A673 (cell line): Measurements from ENCODE around the gene SEC11C. TPM values are rescaled to one million over a fixed set of nuclear protein-coding genes. Genes with fewer than 3 reads are reported as not detected.
A peak's percentile ranks its signal among the peaks of the same experiment; 100 is the strongest.

Experiments used
- BruUV-seq: library from RNA; stranded (reverse); fragments of 400-500 nt; replicated peaks from 2 replicates; lab custom pipeline; 2021; lab: Mats Ljungman, UMichigan
- CTCF ChIA-PET: fragments of 300-600 bp; sonication (Branson Sonifier 250); formaldehyde crosslinking; loops from one replicate; lab custom pipeline; 2022; ENCODE audit warnings: antibody characterized with exemption; lab: Charles Lee
- POLR2A ChIA-PET: fragments of 300-600 bp; sonication (Branson Sonifier 250); formaldehyde crosslinking; loops from one replicate; lab custom pipeline; 2022; ENCODE audit warnings: antibody characterized with exemption; ENCODE audit not compliant: low non-redundant PET; lab: Charles Lee
- DNase-seq: peaks from one replicate; pipeline ENCODE4 v3.0.0-alpha.2; 2015; ENCODE audit warnings: low spot score
- H3K27ac ChIP-seq: fragments of 200-600 bp; sonication (generic); 2 replicates; pipeline ENCODE4 v1.5.1; 2016; ENCODE audit warnings: mixed run types, low read depth, mild to moderate bottlenecking, mixed read lengths, antibody characterized with exemption, low read length; ENCODE audit not compliant: poor library complexity, severe bottlenecking
- H3K27me3 ChIP-seq: fragments of 200-600 bp; sonication (generic); replicated peaks from 2 replicates; pipeline ENCODE4 v1.6.1; 2017; ENCODE audit warnings: mixed run types, low read depth, mild to moderate bottlenecking, mixed read lengths, antibody characterized with exemption, low read length; ENCODE audit not compliant: insufficient read depth, poor library complexity
- H3K36me3 ChIP-seq: fragments of 200-600 bp; sonication (generic); 2 replicates; pipeline ENCODE4 v1.6.1; 2016; ENCODE audit warnings: mixed run types, mild to moderate bottlenecking, mixed read lengths, antibody characterized with exemption, low read length; ENCODE audit not compliant: insufficient read depth, poor library complexity, severe bottlenecking
- H3K4me1 ChIP-seq: fragments of 200-600 bp; sonication (generic); 2 replicates; pipeline ENCODE4 v1.6.1; 2017; ENCODE audit warnings: mixed run types, mild to moderate bottlenecking, mixed read lengths, antibody characterized with exemption, low read length; ENCODE audit not compliant: insufficient read depth, poor library complexity, severe bottlenecking
- H3K4me3 ChIP-seq: fragments of 200-600 bp; sonication (generic); 2 replicates; pipeline ENCODE4 v1.5.1; 2016; ENCODE audit warnings: low read depth, mixed run types, mild to moderate bottlenecking, mixed read lengths, low read length; ENCODE audit not compliant: poor library complexity, severe bottlenecking
- H3K9me3 ChIP-seq: fragments of 200-600 bp; sonication (generic); 2 replicates; pipeline ENCODE4 v1.6.1; 2016; ENCODE audit warnings: mixed run types, low read depth, mild to moderate bottlenecking, mixed read lengths, antibody characterized with exemption, low read length; ENCODE audit not compliant: poor library complexity, severe bottlenecking
- EZH2 ChIP-seq: fragments of 200-600 bp; sonication (generic); IDR thresholded peaks from 2 replicates; pipeline ENCODE4 v1.6.1; 2017; ENCODE audit warnings: borderline replicate concordance, low read depth, mild to moderate bottlenecking, mixed read lengths, antibody characterized with exemption, low read length; ENCODE audit not compliant: poor library complexity, severe bottlenecking
- intact Hi-C: fragments of 100-400 bp; cut with micrococcal nuclease; formaldehyde crosslinking; loops from one replicate; pipeline ENCODE4 v1.10.0; 2022; ENCODE audit not compliant: unreplicated experiment
- total RNA-seq: library from RNA; stranded (reverse); gene quantifications from 2 replicates; pipeline ENCODE4 v1.2.3, GENCODE V29; 2021
- TF ChIP-seq, protein P1 (sequence below): fragments of 300-800, 200-600 bp; sonication (generic); conservative IDR thresholded peaks from 2 replicates; pipeline ENCODE4 v1.5.1; 2017; ENCODE audit warnings: low read depth, mild to moderate bottlenecking, antibody characterized with exemption, low read length, moderate library complexity, mixed read lengths

Gene SEC11C
- total RNA-seq, 1 experiment from 2014 or later = 355 TPM

DNA sequence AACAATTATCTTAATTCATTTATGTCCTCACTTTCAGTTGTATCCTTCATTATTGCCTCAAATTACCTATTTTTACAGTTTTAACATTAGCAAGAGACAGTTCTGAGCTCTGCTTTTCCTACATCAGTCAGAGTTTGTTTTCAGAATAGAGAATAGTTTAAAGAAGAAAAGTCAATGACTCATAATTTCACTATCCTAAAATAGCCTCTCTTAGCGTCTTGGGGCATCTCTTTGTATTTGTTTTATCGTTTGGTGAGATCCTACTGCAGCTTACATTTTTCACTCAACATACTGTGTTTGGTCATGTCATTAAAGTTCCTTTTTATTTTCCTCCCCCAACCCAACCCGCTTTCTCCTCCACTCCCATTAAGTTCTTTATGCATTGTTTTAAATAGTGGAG, 3.8 kb downstream of the SEC11C start:
- no peak for DNase-seq
- CTCF ChIA-PET = interaction anchor here (0.6 kb wide), 1 partner anchor 34 kb away, joined by 7 read pairs; no protein-coding TSS in a partner anchor
- TF ChIP-seq, protein P1, sequence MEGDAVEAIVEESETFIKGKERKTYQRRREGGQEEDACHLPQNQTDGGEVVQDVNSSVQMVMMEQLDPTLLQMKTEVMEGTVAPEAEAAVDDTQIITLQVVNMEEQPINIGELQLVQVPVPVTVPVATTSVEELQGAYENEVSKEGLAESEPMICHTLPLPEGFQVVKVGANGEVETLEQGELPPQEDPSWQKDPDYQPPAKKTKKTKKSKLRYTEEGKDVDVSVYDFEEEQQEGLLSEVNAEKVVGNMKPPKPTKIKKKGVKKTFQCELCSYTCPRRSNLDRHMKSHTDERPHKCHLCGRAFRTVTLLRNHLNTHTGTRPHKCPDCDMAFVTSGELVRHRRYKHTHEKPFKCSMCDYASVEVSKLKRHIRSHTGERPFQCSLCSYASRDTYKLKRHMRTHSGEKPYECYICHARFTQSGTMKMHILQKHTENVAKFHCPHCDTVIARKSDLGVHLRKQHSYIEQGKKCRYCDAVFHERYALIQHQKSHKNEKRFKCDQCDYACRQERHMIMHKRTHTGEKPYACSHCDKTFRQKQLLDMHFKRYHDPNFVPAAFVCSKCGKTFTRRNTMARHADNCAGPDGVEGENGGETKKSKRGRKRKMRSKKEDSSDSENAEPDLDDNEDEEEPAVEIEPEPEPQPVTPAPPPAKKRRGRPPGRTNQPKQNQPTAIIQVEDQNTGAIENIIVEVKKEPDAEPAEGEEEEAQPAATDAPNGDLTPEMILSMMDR = no peak
- TF ChIP-seq EZH2 = no peak
- H3K27me3 ChIP-seq = no peaks in the 10 kb centered on the region
- H3K36me3 ChIP-seq = peaks cover 6% of the 10 kb centered on the region
- BruUV-seq = no TSS peak
- H3K9me3 ChIP-seq = no peaks in the 10 kb centered on the region
- intact Hi-C loops = loop anchor here (5.0 kb wide), 2 partner anchors 64 to 79 kb away; partner anchors contain the start of gene GRP
- POLR2A ChIA-PET = no interaction called here
- peaks cover 53% of the 10 kb centered on the region for H3K4me1 ChIP-seq
- peak overlapping the region; percentile 89 for H3K4me3 ChIP-seq
- peak overlapping the region; percentile 93 for H3K27ac ChIP-seq

DNA sequence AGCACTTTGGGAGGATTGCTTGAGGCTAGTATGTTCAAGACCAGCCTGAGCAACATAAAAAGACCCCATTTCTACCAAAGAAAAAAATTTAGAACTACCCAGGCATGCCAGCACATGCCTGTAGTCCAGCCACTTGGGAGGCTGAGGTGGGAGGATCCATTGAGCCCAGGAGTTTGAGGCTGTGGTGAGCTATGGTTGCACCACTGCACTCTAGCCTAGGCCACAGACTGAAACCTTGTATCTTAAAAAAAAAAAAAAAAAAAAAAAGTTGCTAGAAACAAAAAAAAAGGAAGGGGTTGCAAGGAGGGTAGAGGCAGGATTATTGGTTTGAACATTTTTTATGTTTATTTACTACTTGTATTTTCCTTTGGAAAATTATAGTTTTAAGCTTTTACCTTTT, 4.8 kb downstream of the SEC11C start:
- no TSS peak for BruUV-seq
- Histone ChIP-seq H3K4me1 (peaks cover 53% of the 10 kb centered on the region), H3K27ac (no peak overlapping the region), H3K36me3 (peaks cover 9% of the 10 kb centered on the region), H3K9me3 (no peaks in the 10 kb centered on the region), H3K4me3 (no peak overlapping the region), H3K27me3 (no peaks in the 10 kb centered on the region)
- ChIA-PET POLR2A (no interaction called here), CTCF (no interaction called here)
- intact Hi-C loops = loop anchor here (5.0 kb wide), 2 partner anchors 63 to 78 kb away; partner anchors contain the start of gene GRP
- no peak for TF ChIP-seq EZH2
- TF ChIP-seq, protein P1 = no peak
- no peak for DNase-seq

DNA sequence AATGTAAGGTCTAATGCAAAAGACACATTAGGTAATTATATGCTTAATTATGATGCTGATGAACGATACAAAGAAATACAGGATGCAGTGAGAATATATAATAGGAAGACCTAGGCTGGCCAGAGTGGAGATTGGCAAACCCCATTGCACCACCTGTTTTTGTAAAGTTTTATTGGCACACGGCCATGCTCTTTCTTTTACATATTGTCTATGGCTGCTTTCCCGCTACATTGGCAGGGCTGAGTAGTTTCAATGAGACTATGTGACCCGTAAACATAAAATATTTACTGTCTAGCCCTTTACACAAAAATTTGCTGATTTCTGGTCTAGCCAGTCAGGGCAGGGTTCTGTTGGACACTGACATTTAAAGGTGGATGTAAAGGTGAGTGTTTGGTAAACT, 5.4 kb downstream of the SEC11C start:
- intact Hi-C loops = no loop called here
- TF ChIP-seq, protein P1 = no peak
- TF ChIP-seq EZH2 = no peak
- Histone ChIP-seq H3K27ac (no peak overlapping the region), H3K27me3 (no peaks in the 10 kb centered on the region), H3K36me3 (peaks cover 15% of the 10 kb centered on the region), H3K4me1 (peaks cover 53% of the 10 kb centered on the region), H3K9me3 (no peaks in the 10 kb centered on the region), H3K4me3 (no peak overlapping the region)
- no TSS peak for BruUV-seq
- CTCF ChIA-PET = no interaction called here
- DNase-seq = peak; percentile 32
- POLR2A ChIA-PET = no interaction called here
